GM12878 (cell line): ENCODE results near the gene CHMP1B. TPM values are rescaled to one million over a fixed set of nuclear protein-coding genes. Genes with fewer than 3 reads are reported as not detected.
"Not testable (repeated sequence)": the region's sequence is repeated elsewhere in the genome, so short reads cannot be mapped to it uniquely, and the experiment has no call there.

Experiments
- ATAC-seq: fragments of 200-7000 bp; cut with Tn5 transposase; 3 replicates; pipeline ENCODE4 v1.9.1; 2020; ENCODE audit warnings: mild to moderate bottlenecking, moderate library complexity
- BruUV-seq: library from RNA; stranded (reverse); fragments of 400-500 nt; replicated peaks from 2 replicates; lab custom pipeline; 2021; lab: Mats Ljungman, UMichigan
- CTCF ChIA-PET: fragments of 300-600 bp; sonication (Branson Sonifier 250); formaldehyde crosslinking; extraction: SDS; loops from one replicate; lab custom pipeline; 2021; ENCODE audit warnings: inconsistent platforms; lab: Yijun Ruan, JAX
- POLR2A ChIA-PET: fragments of 350-600 bp; formaldehyde crosslinking; extraction: SDS; loops from one replicate; lab custom pipeline; 2021; ENCODE audit warnings: inconsistent platforms; lab: Charles Lee
- RAD21 ChIA-PET: fragments of 300-600 bp; sonication (Branson Sonifier 250); formaldehyde crosslinking; loops from one replicate; lab custom pipeline; 2023; ENCODE audit warnings: antibody characterized with exemption; ENCODE audit not compliant: unreplicated experiment; lab: Charles Lee
- SMC1A ChIA-PET: fragments of 300-600 bp; sonication (Branson Sonifier 250); formaldehyde crosslinking; loops from one replicate; lab custom pipeline; 2023; ENCODE audit not compliant: unreplicated experiment, uncharacterized antibody; lab: Charles Lee
- DNase-seq: peaks from one replicate; pipeline ENCODE4 v3.0.0-alpha.2; 2011; ENCODE audit warnings: low read depth, low spot score
- FAIRE-seq: peaks from 3 replicates; lab custom pipeline; 2011; peaks lifted over from hg19 to GRCh38; lab: Jason Lieb, UNC
- H2AFZ ChIP-seq: 2 replicates; pipeline ENCODE4 v1.6.0; 2011; ENCODE audit warnings: low read depth, low read length, control low read depth; ENCODE audit not compliant: control insufficient read depth
- H3K27ac ChIP-seq: 2 replicates; pipeline ENCODE4 v1.5.1; 2011; ENCODE audit warnings: control low read depth; ENCODE audit not compliant: control insufficient read depth, insufficient read depth
- H3K27me3 ChIP-seq, 2 experiments: replicated peaks in 1 of 2; 2 replicates each; pipeline versions ENCODE4 v1.6.0 to v1.6.1; 2011; ENCODE audit warnings: low read length in 1 of 2; ENCODE audit not compliant: control insufficient read depth in 2 of 2, insufficient read depth in 2 of 2
- H3K36me3 ChIP-seq, 2 experiments: 2 replicates each; pipeline ENCODE4 v1.5.1; 2011; ENCODE audit warnings: low read length in 1 of 2; ENCODE audit not compliant: control insufficient read depth in 2 of 2, insufficient read depth in 2 of 2
- H3K4me1 ChIP-seq: 2 replicates; pipeline ENCODE4 v1.6.1; 2011; ENCODE audit warnings: mild to moderate bottlenecking, low read length, moderate library complexity, mixed read lengths; ENCODE audit not compliant: control insufficient read depth, insufficient read depth
- H3K4me2 ChIP-seq: 2 replicates; pipeline ENCODE4 v1.6.0; 2011; ENCODE audit warnings: control low read depth; ENCODE audit not compliant: control insufficient read depth, insufficient read depth
- H3K4me3 ChIP-seq: fragments of 200-600 bp; sonication (generic); 2 replicates; pipeline ENCODE4 v1.5.1; 2016
- H3K79me2 ChIP-seq: 2 replicates; pipeline ENCODE4 v1.6.0; 2011; ENCODE audit warnings: low read length; ENCODE audit not compliant: control insufficient read depth, insufficient read depth
- H3K9ac ChIP-seq: 2 replicates; pipeline ENCODE4 v1.8.0; 2011; ENCODE audit warnings: low read length, control low read depth, mixed read lengths; ENCODE audit not compliant: control insufficient read depth, insufficient read depth
- H3K9me3 ChIP-seq: replicated peaks from 3 replicates; pipeline ENCODE4 v1.5.1; 2011; ENCODE audit warnings: mild to moderate bottlenecking, low read length; ENCODE audit not compliant: control insufficient read depth, insufficient read depth
- H4K20me1 ChIP-seq: 2 replicates; pipeline ENCODE4 v1.6.0; 2011; ENCODE audit not compliant: control insufficient read depth, insufficient read depth
- ATF3 ChIP-seq: IDR thresholded peaks from 2 replicates; pipeline ENCODE4 v1.6.1; 2011; ENCODE audit warnings: low read depth, mild to moderate bottlenecking, low read length, moderate library complexity, borderline replicate concordance; ENCODE audit errors: extremely low read depth
- ELK1 ChIP-seq: IDR thresholded peaks from 2 replicates; pipeline ENCODE4 v1.6.1; 2012; ENCODE audit warnings: low read depth, low read length, improper control_type of control experiment
- HDAC6 ChIP-seq: fragments of 200-600 bp; sonication (generic); IDR thresholded peaks from one replicate; pipeline ENCODE4 v1.8.0; 2017; ENCODE audit warnings: antibody characterized with exemption; ENCODE audit not compliant: unreplicated experiment
- HDGF ChIP-seq: fragments of 450-650 bp; IDR thresholded peaks from 2 replicates; pipeline ENCODE4 v1.6.1; 2016; ENCODE audit warnings: antibody characterized with exemption
- IRF5 ChIP-seq: fragments of 450-650 bp; IDR thresholded peaks from 2 replicates; pipeline ENCODE4 v1.6.1; 2017; ENCODE audit warnings: borderline replicate concordance
- PML ChIP-seq: IDR thresholded peaks from 2 replicates; pipeline ENCODE4 v1.6.1; 2012; ENCODE audit warnings: low read length, inconsistent platforms
- RAD21 ChIP-seq: IDR thresholded peaks from 2 replicates; pipeline ENCODE4 v1.6.1; 2011; ENCODE audit warnings: mild to moderate bottlenecking, low read depth, low read length, moderate library complexity; ENCODE audit not compliant: insufficient read depth
- RUNX3 ChIP-seq: IDR thresholded peaks from 2 replicates; pipeline ENCODE4 v1.6.1; 2012; ENCODE audit warnings: low read length, inconsistent platforms
- SP1 ChIP-seq: IDR thresholded peaks from one replicate; pipeline ENCODE4 v1.6.1; 2011; ENCODE audit warnings: low read depth, low read length
- STAT1 ChIP-seq: fragments of 450-650 bp; conservative IDR thresholded peaks from 2 replicates; pipeline ENCODE4 v1.6.1; 2014; ENCODE audit warnings: antibody characterized with exemption, mild to moderate bottlenecking
- ZNF207 ChIP-seq: fragments of 450-650 bp; IDR thresholded peaks from 2 replicates; pipeline ENCODE4 v1.6.1; 2014; ENCODE audit warnings: antibody characterized with exemption, mild to moderate bottlenecking, borderline replicate concordance
- WGBS: methylation state at CpG from one replicate; pipeline ENCODE4 v1.1.6; 2016; ENCODE audit warnings: low lambda C conversion rate; ENCODE audit not compliant: insufficient replicate concordance, insufficient coverage; ENCODE audit errors: missing lambda C conversion rate; 5-methylcytosine and 5-hydroxymethylcytosine counted together
- in situ Hi-C: fragments of 300-500 bp; cut with MboI; formaldehyde crosslinking; loops from 9 replicates; pipeline ENCODE4 v1.14.3; 2018; ENCODE audit warnings: mixed read lengths
- intact Hi-C: fragments of 100-400 bp; cut with micrococcal nuclease; formaldehyde crosslinking; loops from one replicate; pipeline ENCODE4 v1.14.2; 2022; ENCODE audit not compliant: unreplicated experiment
- polyA plus RNA-seq, 11 experiments: library from polyadenylated mRNA; depleted of rRNA in 4 of 11; unstranded in 6 of 11; stranded (reverse) in 5 of 11; fragments of >200 nt; fragmentation: Nextera tagmentation in 4 of 11; fragmentation: Illumina TruSeq in 1 of 11; extraction: Ambion mirVana in 4 of 11; extraction: Trizol in 1 of 11; gene quantifications; 1 replicate in 1 of 11; 2 replicates in 10 of 11; pipeline versions ENCODE4 v1.2.1 to v1.2.3, GENCODE V29; 2011 to 2016; ENCODE audit warnings: inconsistent platforms in 2 of 11, missing spikeins in 2 of 11, low read depth in 1 of 11
- total RNA-seq, 4 experiments: library from RNA; depleted of rRNA in 3 of 4; stranded (reverse); fragments of >200 nt in 3 of 4; fragmentation: Illumina TruSeq in 1 of 4; extraction: Trizol in 1 of 4; gene quantifications; 2 replicates each; pipeline versions ENCODE4 v1.2.1 to v1.2.3, GENCODE V29; 2013 to 2021

Gene CHMP1B
- total and polyA plus RNA-seq, 10 of the 15 experiments (the other 5 are each of a cell fraction or from before 2014, with no cell fraction given): 8.5 to 24.0 (median 18.6) TPM

GRCh38 chr18:11891737-11892136 is 40.5 kb downstream of the CHMP1B start:
- in situ Hi-C loops: no loop called here
- intact Hi-C loops: no loop called here
- Histone ChIP-seq H3K27me3 (no peaks in the 10 kb centered on the region), H3K4me2 (no peak overlapping the region), H3K27ac (no peak overlapping the region), H3K4me3 (no peak overlapping the region), H3K4me1 (no peaks in the 10 kb centered on the region), H4K20me1 (no peaks in the 10 kb centered on the region), H3K36me3 (peaks cover 2 to 5% of the 10 kb centered on the region in 2 experiments; a peak in 3 of 4 replicates), H3K79me2 (no peaks in the 10 kb centered on the region), H3K9ac (no peak overlapping the region), H3K9me3 (no peaks in the 10 kb centered on the region), H2AFZ (no peak overlapping the region)
- SMC1A ChIA-PET: interaction anchor here (1.4 kb wide), 1 partner anchor 11 kb away, joined by 3 read pairs; no protein-coding TSS in a partner anchor
- DNase-seq: no peak
- ATAC-seq: no peak
- TF ChIP-seq ZNF207 (no peak), ATF3 (no peak), IRF5 (no peak), PML (no peak), SP1 (no peak), HDGF (no peak), RUNX3 (no peak), ELK1 (no peak), RAD21 (no peak), STAT1 (no peak), HDAC6 (no peak)
- RAD21 ChIA-PET: interaction anchor here (0.6 kb wide), 1 partner anchor 63 kb away, joined by 3 read pairs; no protein-coding TSS in a partner anchor
- CTCF ChIA-PET: no interaction called here
- no TSS peak for BruUV-seq
- WGBS: 94% methylated on average over 9 of the region's 9 CpGs
- POLR2A ChIA-PET: no interaction called here
- no peak for FAIRE-seq

GRCh38 chr18:11892438-11892837 is 41.2 kb downstream of the CHMP1B start:
- ATAC-seq, H3K4me2 ChIP-seq, H3K9ac ChIP-seq, H3K9me3 ChIP-seq, H3K4me1 ChIP-seq, H4K20me1 ChIP-seq, POLR2A ChIA-PET, H3K36me3 ChIP-seq, H3K79me2 ChIP-seq, H3K4me3 ChIP-seq, in situ Hi-C loops, H2AFZ ChIP-seq, DNase-seq, H3K27me3 ChIP-seq, H3K27ac ChIP-seq, FAIRE-seq, BruUV-seq, intact Hi-C loops: not testable (repeated sequence)
- ChIA-PET RAD21 (interaction anchor here (0.6 kb wide), 1 partner anchor 64 kb away, joined by 3 read pairs; no protein-coding TSS in a partner anchor), CTCF (interaction anchor here (1.2 kb wide), 1 partner anchor 8 kb away, joined by 3 read pairs; no protein-coding TSS in a partner anchor), SMC1A (interaction anchor here (1.4 kb wide), 1 partner anchor 10 kb away, joined by 3 read pairs; no protein-coding TSS in a partner anchor)
- WGBS: 81% methylated on average over 7 of the region's 7 CpGs
